Rectal smooth muscle tissue (tissue), 1 donor: ENCODE measurements around the gene USP28.
"Not testable (repeated sequence)": the region's sequence is repeated elsewhere in the genome, so short reads cannot be mapped to it uniquely, and the experiment has no call there.

Experiments used
- H3K27ac ChIP-seq: one replicate; pipeline ENCODE4 v1.7.0; 2013; ENCODE audit warnings: low read depth, low read length, inconsistent platforms
- H3K27me3 ChIP-seq: one replicate; pipeline ENCODE4 v1.7.0; 2013; ENCODE audit warnings: low read length; ENCODE audit not compliant: control insufficient read depth, insufficient read depth
- H3K36me3 ChIP-seq: one replicate; pipeline ENCODE4 v1.7.0; 2013; ENCODE audit warnings: low read length; ENCODE audit not compliant: control insufficient read depth, insufficient read depth
- H3K4me1 ChIP-seq: one replicate; pipeline ENCODE4 v1.7.0; 2013; ENCODE audit warnings: low read length; ENCODE audit not compliant: control insufficient read depth, insufficient read depth
- H3K4me3 ChIP-seq: one replicate; pipeline ENCODE4 v1.7.0; 2013; ENCODE audit warnings: low read length
- H3K9ac ChIP-seq: one replicate; pipeline ENCODE4 v1.7.0; 2013; ENCODE audit warnings: low read length

Gene USP28

GRCh38 chr11:113779496-113779895 lies 95.9 kb downstream of the USP28 start, which contains the start of gene CLDN25:
Gene CLDN25, plus strand, starts transcription at chr11:113779796. Its CDS starts 0 bp downstream, at chr11:113779796.
- Histone ChIP-seq H3K36me3 (no peaks in the 10 kb centered on the region), H3K4me1 (no peaks in the 10 kb centered on the region), H3K27me3 (peaks cover 2% of the 10 kb centered on the region), H3K27ac (no peak within 1 kb of the TSS), H3K4me3 (no peak within 1 kb of the TSS), H3K9ac (no peak within 1 kb of the TSS)

GRCh38 chr11:113778111-113778910 lies 97.1 kb downstream of the USP28 start:
- Histone ChIP-seq H3K36me3 (no peaks in the 10 kb centered on the region), H3K4me1 (no peaks in the 10 kb centered on the region), H3K4me3 (no peak overlapping the region), H3K27me3 (peaks cover 2% of the 10 kb centered on the region), H3K9ac (no peak overlapping the region), H3K27ac (no peak overlapping the region)

GRCh38 chr11:113774174-113774503 lies 101.2 kb downstream of the USP28 start:
- Histone ChIP-seq H3K4me3 (peak overlapping the region; percentile 94), H3K27me3 (no peaks in the 10 kb centered on the region), H3K36me3 (no peaks in the 10 kb centered on the region), H3K27ac (no peak overlapping the region), H3K9ac (no peak overlapping the region), H3K4me1 (no peaks in the 10 kb centered on the region)

GRCh38 chr11:113773416-113774173 lies 101.8 kb downstream of the USP28 start, which contains the start of gene ZW10:
Gene ZW10, minus strand, starts transcription at chr11:113773692. Its CDS starts 26 bp downstream, at chr11:113773666.
- no peaks in the 10 kb centered on the region for H3K36me3 ChIP-seq
- peak within 1 kb of the TSS; percentile 67 for H3K27ac ChIP-seq
- H3K4me3 ChIP-seq = peak within 1 kb of the TSS; percentile 94
- no peaks in the 10 kb centered on the region for H3K4me1 ChIP-seq
- H3K9ac ChIP-seq = peak within 1 kb of the TSS; percentile 95
- no peaks in the 10 kb centered on the region for H3K27me3 ChIP-seq

- H3K9ac ChIP-seq = peak overlapping the region; percentile 95
- peak overlapping the region; percentile 51 for H3K27ac ChIP-seq
- H3K27me3 ChIP-seq = no peaks in the 10 kb centered on the region
- H3K4me1 ChIP-seq = no peaks in the 10 kb centered on the region
- H3K4me3 ChIP-seq = peak overlapping the region; percentile 94
- no peaks in the 10 kb centered on the region for H3K36me3 ChIP-seq
Measured at GRCh38 chr11:113773092-113773415, 102.3 kb downstream of the USP28 start.

GRCh38 chr11:113771964-113772363 lies 103.4 kb downstream of the USP28 start:
- Histone ChIP-seq H3K4me1 (no peaks in the 10 kb centered on the region), H3K27me3 (no peaks in the 10 kb centered on the region), H3K4me3 (peak overlapping the region; percentile 1), H3K9ac (no peak overlapping the region), H3K27ac (no peak overlapping the region), H3K36me3 (peaks cover 4% of the 10 kb centered on the region)

GRCh38 chr11:113764527-113765219 lies 110.7 kb downstream of the USP28 start:
- Histone ChIP-seq H3K4me3 (no peak overlapping the region), H3K9ac (no peak overlapping the region), H3K4me1 (no peaks in the 10 kb centered on the region), H3K27me3 (no peaks in the 10 kb centered on the region), H3K36me3 (peaks cover 4% of the 10 kb centered on the region), H3K27ac (no peak overlapping the region)

GRCh38 chr11:113763040-113763439 lies 112.3 kb downstream of the USP28 start:
- peaks cover 12% of the 10 kb centered on the region for H3K36me3 ChIP-seq
- H3K27me3 ChIP-seq = not testable (repeated sequence)

GRCh38 chr11:113760241-113760640 lies 115.1 kb downstream of the USP28 start:
- H3K36me3 ChIP-seq = peaks cover 13% of the 10 kb centered on the region
- no peak overlapping the region for H3K4me3 ChIP-seq
- no peak overlapping the region for H3K9ac ChIP-seq
- no peaks in the 10 kb centered on the region for H3K27me3 ChIP-seq
- H3K4me1 ChIP-seq = no peaks in the 10 kb centered on the region
- no peak overlapping the region for H3K27ac ChIP-seq

More at GRCh38 chr11:113763040-113763439, 112.3 kb downstream of the USP28 start:
- not testable (repeated sequence) for H3K9ac ChIP-seq, H3K4me3 ChIP-seq, H3K4me1 ChIP-seq, H3K27ac ChIP-seq

- no peaks in the 10 kb centered on the region for H3K4me1 ChIP-seq
- no peak overlapping the region for H3K9ac ChIP-seq
- H3K27ac ChIP-seq = no peak overlapping the region
- H3K36me3 ChIP-seq = peaks cover 16% of the 10 kb centered on the region
- H3K27me3 ChIP-seq = no peaks in the 10 kb centered on the region
- no peak overlapping the region for H3K4me3 ChIP-seq
Measured at GRCh38 chr11:113752932-113753331, 122.4 kb downstream of the USP28 start.
